Nephron (organoid): Measurements from ENCODE around the gene ATP8A2.

Experiments
- H3K27ac Mint-ChIP-seq, 3 experiments: 2 replicates each; pipeline ENCODE4 v1.8.0; 2020; ENCODE audit warnings: mixed read lengths in 3 of 3, mild to moderate bottlenecking in 2 of 3, moderate library complexity in 1 of 3
- H3K27me3 Mint-ChIP-seq: 2 replicates; pipeline ENCODE4 v1.8.0; 2021; ENCODE audit warnings: low read depth, mild to moderate bottlenecking, moderate library complexity, mixed read lengths
- H3K36me3 Mint-ChIP-seq: 2 replicates; pipeline ENCODE4 v1.8.0; 2020; ENCODE audit warnings: low read depth, mixed read lengths
- H3K4me1 Mint-ChIP-seq: 2 replicates; pipeline ENCODE4 v1.8.0; 2020; ENCODE audit warnings: mixed read lengths
- H3K4me3 Mint-ChIP-seq, 3 experiments: 2 replicates each; pipeline ENCODE4 v1.8.0; 2020; ENCODE audit warnings: mild to moderate bottlenecking in 3 of 3, mixed read lengths in 3 of 3, moderate library complexity in 2 of 3
- H3K9me3 Mint-ChIP-seq: 2 replicates; pipeline ENCODE4 v1.8.0; 2020; ENCODE audit warnings: mixed read lengths
- TF ChIP-seq, protein P1 (sequence below), 3 experiments: fragments of 200-600 bp; sonication (generic); IDR thresholded peaks; one replicate each; pipeline ENCODE4 v1.5.0; 2021; ENCODE audit warnings: antibody characterized with exemption in 3 of 3; ENCODE audit not compliant: unreplicated experiment in 3 of 3

Gene ATP8A2

DNA sequence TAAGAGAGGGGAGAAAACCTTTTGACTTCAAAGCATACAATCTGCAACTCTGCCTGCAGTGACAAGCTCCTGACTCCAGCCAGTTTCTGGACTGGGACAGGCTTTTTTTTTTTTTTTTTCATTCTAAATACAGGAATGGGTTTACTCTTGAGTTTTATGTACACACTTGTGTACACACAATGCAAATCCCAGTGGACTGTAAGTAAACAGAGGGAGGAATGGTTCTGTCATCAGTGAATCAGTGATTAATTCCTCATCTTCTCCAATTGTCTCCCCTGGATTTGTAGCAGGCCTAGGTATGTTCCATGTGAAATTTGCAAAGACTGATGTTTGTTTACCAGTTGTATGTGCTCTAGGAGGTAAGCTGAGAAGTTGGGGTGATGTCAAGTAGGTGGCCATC, 495.3 kb downstream of the ATP8A2 start:
- Mint-ChIP-seq H3K27ac (no peak overlapping the region), H3K4me1 (peaks cover 41% of the 10 kb centered on the region), H3K36me3 (no peaks in the 10 kb centered on the region), H3K4me3 (no peak overlapping the region), H3K9me3 (no peaks in the 10 kb centered on the region), H3K27me3 (peaks cover 3% of the 10 kb centered on the region)
- TF ChIP-seq, protein P1, sequence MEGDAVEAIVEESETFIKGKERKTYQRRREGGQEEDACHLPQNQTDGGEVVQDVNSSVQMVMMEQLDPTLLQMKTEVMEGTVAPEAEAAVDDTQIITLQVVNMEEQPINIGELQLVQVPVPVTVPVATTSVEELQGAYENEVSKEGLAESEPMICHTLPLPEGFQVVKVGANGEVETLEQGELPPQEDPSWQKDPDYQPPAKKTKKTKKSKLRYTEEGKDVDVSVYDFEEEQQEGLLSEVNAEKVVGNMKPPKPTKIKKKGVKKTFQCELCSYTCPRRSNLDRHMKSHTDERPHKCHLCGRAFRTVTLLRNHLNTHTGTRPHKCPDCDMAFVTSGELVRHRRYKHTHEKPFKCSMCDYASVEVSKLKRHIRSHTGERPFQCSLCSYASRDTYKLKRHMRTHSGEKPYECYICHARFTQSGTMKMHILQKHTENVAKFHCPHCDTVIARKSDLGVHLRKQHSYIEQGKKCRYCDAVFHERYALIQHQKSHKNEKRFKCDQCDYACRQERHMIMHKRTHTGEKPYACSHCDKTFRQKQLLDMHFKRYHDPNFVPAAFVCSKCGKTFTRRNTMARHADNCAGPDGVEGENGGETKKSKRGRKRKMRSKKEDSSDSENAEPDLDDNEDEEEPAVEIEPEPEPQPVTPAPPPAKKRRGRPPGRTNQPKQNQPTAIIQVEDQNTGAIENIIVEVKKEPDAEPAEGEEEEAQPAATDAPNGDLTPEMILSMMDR (IDR thresholded peaks at IDR 0.05; ENCODE audit: unreplicated experiment in 3 of 3): no peak

DNA sequence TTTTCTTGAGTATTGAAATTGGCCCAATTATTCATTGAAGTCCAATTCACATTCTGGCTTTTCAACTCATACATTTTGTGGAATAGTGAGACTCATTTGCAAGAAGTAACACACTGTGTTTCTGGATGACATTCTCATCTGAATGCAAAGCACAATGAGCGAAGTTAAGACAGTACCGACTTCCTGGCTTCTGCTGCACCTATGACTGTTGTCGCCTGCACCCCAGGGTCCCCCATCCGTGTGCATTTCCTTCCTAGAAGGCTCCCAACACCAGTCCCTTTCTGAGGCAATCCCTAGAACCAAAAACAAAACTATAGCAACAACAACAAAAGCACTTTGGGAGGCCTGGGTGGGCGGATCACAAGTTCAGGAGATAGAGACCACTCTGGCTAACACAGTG, 496.7 kb downstream of the ATP8A2 start:
- TF ChIP-seq, protein P1 (IDR thresholded peaks at IDR 0.05; ENCODE audit: unreplicated experiment in 3 of 3): no peak
- H3K27me3 Mint-ChIP-seq: no peaks in the 10 kb centered on the region
- no peak overlapping the region for H3K4me3 Mint-ChIP-seq
- no peaks in the 10 kb centered on the region for H3K9me3 Mint-ChIP-seq
- no peaks in the 10 kb centered on the region for H3K36me3 Mint-ChIP-seq
- peaks cover 50% of the 10 kb centered on the region for H3K4me1 Mint-ChIP-seq
- no peak overlapping the region for H3K27ac Mint-ChIP-seq

- Mint-ChIP-seq H3K4me1 (peaks cover 57% of the 10 kb centered on the region), H3K27ac (no peak overlapping the region), H3K4me3 (no peak overlapping the region), H3K36me3 (no peaks in the 10 kb centered on the region), H3K27me3 (no peaks in the 10 kb centered on the region), H3K9me3 (no peaks in the 10 kb centered on the region)
- TF ChIP-seq, protein P1 (IDR thresholded peaks at IDR 0.05; ENCODE audit: unreplicated experiment in 3 of 3): no peak
Observed at GRCh38 chr13:25869941-25870340, 498.2 kb downstream of the ATP8A2 start.

GRCh38 chr13:25871389-25872125, 499.8 kb downstream of the ATP8A2 start:
- H3K9me3 Mint-ChIP-seq: no peaks in the 10 kb centered on the region
- peaks cover 56% of the 10 kb centered on the region for H3K4me1 Mint-ChIP-seq
- no peak overlapping the region for H3K4me3 Mint-ChIP-seq
- TF ChIP-seq, protein P1 (IDR thresholded peaks at IDR 0.05; ENCODE audit: unreplicated experiment in 3 of 3): no peak
- no peaks in the 10 kb centered on the region for H3K36me3 Mint-ChIP-seq
- no peaks in the 10 kb centered on the region for H3K27me3 Mint-ChIP-seq
- no peak overlapping the region for H3K27ac Mint-ChIP-seq

- Mint-ChIP-seq H3K27me3 (no peaks in the 10 kb centered on the region), H3K36me3 (no peaks in the 10 kb centered on the region), H3K4me3 (peak overlapping the region in 1 of 3 experiments; percentile 6), H3K9me3 (no peaks in the 10 kb centered on the region), H3K27ac (peak overlapping the region in 1 of 3 experiments; percentile 21), H3K4me1 (peaks cover 58% of the 10 kb centered on the region)
- TF ChIP-seq, protein P1 (IDR thresholded peaks at IDR 0.05; ENCODE audit: unreplicated experiment in 3 of 3): no peak
Observed at GRCh38 chr13:25872481-25873241, 500.9 kb downstream of the ATP8A2 start.
